HG03135 (cell line): ENCODE measurements around the gene RBMS1.
"Not testable (repeated sequence)": the region's sequence is repeated elsewhere in the genome, so short reads cannot be mapped to it uniquely, and the experiment has no call there.

Experiments used
- ATAC-seq: cut with Tn5 transposase; IDR thresholded peaks from one replicate; pipeline ENCODE4 v1.9.1; 2021; ENCODE audit warnings: mild to moderate bottlenecking, moderate library complexity; ENCODE audit not compliant: unreplicated experiment

RBMS1 gene

DNA sequence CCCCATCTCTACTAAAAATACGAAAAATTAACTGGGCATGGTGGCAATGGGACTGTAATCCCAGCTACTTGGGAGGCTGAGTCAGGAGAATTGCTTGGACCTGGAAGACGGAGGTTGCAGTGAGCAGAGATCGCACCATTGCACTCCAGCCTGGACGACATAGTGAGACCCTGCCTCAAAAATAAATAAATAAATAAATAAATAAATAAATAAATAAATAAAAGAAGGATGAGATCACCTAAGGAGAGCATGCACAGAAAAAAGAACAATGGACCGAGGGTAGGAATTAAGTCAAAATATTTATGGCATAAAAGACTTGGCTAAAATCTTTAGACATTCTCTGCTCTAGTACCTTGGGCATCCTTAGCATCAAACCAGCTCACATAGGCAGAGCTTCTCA, 8.9 kb upstream of the RBMS1 start:
- no peak for ATAC-seq

DNA sequence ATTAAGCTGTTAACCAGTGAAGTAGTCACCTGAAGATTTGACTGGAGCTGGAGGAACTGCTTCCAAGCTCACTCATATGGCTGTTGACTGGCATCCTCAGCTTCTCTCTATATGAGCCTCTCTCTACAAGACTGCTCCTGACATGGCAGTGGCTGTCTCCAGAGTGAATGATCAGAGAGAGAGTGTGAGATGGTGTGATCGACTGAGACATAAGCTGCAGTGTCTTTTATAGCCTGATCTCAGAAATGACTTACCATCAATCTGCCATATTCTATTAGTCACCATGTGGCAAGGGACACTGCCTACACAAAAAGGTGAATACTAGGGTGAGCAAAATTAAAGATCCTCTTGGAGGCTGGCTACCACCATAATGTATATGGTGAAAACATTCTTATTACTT, 7.8 kb upstream of the RBMS1 start:
- ATAC-seq: no peak

DNA sequence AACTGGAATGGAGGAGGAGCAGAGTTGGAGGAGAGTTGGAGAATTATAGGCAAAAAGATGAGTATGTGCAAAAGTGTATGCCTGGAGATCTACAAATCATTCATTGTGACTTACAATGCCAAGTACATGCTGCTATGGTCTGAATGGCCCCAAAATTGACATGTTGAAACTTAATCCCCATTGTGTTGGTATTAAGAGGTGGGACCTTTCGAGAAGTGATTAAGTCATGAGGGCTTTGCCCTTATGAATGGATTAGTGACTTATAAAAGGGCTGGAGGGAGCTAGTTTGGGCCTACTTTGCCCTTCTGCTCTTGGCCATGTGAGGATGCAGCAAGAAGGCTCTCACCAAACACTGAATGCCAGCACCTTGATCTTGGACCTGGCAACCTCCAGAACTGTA, 6.3 kb upstream of the RBMS1 start:
- ATAC-seq: no peak

DNA sequence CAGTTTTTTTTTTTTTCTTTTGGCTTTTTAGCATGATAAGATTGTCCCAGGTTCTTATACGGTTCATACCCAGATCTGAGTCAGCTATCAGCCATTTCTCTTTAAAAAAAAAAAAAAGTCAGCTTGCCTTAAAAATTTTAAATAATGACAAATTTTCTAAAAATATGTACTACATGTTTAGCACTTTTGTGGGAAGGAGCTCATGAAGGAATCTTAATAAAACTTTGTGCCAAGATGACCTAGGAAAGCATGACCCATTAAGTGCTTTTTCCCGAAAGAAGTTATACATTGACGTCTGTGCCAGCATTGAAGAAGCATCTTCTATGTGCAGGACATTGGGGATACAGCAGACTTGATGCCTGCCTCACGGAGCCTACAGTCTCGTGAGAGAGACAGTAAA, 4.5 kb upstream of the RBMS1 start:
- ATAC-seq: no peak

DNA sequence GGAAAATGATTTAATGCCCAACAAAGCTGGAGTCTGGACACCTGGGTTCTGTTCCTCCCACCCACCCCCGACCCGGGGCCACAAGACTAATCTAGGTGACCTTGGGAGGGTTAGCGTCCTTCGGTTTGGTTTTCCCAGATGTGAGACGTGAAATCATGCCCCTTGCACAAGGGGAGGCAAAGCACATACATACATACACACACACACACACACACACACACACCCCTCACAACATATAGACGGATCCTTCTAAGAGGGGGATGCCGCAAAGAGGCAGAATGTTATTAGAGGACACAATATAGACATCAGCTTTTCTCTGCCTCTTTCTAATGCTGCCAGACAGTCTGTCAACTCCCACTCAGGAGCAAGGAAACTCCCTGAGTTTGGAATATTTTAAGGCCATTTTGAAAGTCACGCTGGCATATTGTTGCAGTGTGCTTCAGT, 616 bp upstream of the RBMS1 start:
- ATAC-seq: no peak

DNA sequence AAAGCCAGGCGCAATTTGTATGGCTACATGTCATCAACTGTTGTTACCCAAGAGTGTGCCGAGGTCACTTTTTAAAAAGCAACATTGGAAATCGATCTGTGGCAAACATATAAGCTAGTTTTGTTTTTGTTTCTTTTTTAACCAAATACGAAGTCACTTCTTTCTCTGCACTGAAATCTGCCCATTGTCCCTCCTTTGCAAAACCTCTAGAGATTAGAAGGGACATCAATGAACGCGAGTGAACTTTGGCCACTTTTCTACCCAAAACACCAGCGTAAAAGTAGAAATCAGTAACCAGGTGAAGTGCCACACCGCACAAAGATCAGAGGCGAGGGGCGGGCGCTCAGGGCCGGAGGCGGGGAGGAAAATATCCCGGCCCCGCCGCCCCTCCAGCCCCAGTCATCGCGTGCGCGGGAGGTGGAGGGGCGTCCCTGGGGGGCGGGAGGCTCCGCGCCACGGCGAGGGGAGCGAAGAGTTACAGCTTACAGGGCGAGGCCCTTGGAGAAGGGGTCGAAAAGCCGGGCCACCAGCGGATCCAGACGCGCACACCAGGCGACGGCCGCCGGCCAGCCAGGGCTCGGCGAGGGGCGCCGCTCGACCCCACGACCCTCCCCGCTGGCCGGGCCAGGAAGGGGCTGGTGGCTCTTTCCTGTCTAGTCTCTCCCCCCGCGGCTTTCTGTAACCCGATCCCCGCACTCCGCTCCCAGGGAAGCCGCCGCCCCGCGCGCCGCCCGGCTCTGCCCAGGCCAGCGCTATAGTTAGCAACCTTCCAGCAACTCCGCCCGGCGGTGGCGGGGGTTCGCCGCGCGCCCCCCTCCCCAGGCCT, 993 bp downstream of the RBMS1 start:
- no peak for ATAC-seq

DNA sequence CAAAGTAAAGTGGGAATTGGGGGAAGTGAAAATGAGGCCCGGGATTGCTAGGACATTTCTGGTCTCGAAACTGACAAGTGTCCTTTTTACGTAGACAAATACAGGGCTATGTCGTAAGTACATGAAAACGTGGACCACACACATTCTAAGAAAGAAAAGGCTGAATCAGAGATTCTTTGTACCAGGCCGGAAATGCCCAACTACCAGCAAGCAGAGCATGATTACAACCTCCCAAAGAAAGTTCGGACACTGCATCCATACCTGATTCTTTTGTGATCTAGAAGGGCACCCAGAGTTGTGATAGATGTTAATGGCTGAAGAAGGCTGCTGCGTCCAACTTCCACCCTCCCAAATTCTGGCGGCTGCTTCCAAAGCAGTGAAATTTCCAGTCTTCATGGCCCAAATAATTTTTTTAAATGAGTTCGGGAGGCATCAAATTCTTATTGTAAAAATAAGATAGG, 1.7 kb downstream of the RBMS1 start:
- ATAC-seq: no peak

DNA sequence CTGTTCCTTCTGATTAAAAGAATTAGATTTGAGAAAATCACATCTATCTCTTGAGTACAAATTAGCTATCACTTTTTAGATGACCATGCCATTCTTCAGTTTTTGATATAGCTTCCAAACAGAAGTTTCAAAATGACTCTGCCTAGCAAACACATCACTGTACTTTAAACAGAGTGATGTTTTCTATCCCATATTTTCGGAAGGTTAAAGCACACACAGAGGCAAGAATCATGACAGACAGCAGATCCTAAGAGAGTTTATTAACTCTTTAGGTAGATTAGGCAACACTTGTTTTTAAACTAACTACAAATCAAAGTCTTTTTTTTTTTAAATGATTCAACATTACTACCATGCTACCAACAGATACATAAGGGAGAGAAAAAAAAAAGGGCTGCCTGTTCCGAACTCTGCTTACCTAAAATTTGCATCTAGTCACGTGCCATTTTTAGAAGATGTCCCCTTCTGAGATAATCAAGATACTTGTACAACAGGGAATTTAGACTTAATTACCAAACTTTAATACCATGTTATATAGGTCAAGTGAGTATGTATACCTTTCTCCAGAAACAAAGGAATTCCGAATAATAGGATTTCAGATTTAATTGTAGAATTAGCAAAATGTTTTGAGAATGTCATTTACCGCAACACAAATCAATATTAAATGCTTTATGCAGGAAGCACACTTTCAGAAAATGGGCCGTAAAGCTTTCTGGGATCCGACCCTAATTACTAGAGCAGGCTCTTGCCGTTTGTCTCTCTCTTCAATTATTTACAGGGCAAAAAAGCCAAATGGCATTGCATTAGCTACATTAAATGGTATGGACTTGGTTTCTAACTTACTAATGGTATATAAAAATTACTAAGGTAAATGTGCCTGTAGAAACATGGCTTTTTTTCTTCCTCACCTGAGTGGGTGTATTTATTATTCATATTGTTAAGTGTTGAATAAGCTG, 2.6 kb downstream of the RBMS1 start:
- no peak for ATAC-seq

DNA sequence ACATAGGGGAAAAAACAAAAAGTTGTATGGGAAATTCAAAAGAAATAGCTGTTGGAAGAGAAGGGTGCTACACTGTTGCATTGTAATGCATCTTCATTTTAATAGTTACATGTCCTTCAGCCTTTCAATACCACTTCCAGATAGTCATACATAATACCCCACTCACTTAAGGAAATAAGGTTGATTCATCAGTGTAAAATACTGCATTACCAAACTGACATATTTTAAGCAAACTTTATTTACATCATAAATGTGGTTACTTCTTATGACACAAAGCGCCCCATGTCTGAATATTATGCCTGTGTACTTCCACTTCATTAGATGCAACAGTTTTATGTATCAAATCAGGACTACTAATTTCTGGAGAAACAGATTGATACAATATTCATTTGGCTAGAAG, 4.5 kb downstream of the RBMS1 start:
- no peak for ATAC-seq

DNA sequence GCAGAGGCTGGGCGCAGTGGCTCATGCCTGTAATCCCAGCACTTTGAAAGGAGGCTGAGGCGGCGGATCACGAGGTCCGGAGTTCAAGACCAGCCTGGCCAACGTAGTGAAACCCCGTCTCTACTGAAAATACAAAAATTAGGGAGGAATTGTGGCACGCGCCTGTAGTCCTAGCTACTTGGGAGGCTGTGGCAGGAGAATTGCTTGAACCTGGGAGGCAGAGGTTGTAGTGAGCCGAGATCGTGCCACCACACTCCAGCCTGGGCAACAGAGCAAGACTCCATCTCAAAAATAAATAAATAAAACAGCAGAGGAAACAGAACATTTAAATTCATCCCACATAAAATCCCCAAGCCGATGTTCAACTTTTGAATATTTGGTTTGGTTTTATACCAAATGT, 5.3 kb downstream of the RBMS1 start:
- not testable (repeated sequence) for ATAC-seq

DNA sequence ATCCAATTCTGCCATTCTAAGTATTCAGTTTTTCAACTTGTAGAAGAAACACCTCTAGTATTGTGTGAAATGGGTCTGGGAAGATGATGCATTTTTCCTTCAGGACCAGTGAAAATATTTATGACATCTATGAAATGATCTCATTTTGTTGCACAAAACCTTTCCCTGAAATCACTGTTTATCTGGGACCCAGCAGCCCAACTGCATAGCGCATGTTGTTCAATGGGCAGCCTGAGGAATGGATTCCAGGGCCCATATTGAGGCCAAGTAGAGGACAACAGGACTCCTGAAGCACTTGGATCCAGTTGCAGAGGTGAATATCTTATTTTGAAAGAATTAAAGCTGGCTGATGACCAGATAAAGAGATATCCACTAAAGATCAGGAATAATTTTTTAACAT, 7.3 kb downstream of the RBMS1 start:
- ATAC-seq: no peak

DNA sequence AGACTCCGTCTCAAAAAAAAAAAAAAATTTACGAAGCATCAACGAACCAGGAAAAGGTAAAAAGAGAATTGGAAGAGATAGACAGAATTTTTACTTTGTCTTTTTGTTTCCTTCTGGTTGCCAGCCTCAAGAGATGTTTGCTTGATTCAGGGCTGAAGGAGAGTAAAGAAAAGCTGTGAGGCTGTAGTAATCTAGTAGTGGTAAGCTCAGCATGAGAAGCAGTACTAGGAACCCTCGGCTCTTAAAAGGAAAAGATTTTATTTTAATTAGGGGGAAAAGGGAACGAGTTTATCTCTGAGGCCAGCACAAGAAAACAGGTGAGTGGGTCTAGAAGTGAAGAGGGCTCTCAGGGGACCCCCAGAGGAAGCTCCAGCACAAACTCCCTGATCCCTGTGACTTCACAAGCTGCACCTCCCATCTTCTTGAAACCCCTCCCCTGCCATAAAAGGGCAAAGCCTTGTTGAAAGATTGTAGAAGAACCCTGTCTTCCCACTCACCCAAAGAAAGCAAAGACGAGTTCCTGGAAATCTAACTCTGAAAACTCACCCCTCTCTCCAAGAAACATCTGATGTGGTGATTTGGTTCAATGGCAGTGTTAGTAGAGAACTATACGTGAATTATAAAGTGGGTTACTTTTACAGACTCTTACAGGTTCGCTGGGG, 8.6 kb downstream of the RBMS1 start:
- no peak for ATAC-seq

DNA sequence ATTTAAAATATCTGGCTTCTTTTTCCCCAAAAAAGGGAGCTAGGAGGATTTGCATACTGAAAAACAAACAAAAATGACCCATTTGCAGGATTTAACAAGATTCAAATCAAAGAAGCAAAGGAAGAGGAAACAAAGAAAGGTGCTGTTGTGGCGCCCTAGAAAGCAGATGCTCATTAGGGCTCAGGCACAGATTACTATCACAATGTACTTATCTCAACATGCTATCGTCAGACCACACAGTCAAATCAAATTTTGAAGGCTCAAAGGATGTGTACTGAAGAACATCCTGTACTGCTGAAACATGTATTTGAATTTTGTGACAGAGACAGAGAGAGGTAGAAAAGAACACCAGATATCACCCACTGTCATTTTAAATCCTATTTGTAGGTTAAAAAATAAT, 10.9 kb downstream of the RBMS1 start:
- ATAC-seq: no peak

DNA sequence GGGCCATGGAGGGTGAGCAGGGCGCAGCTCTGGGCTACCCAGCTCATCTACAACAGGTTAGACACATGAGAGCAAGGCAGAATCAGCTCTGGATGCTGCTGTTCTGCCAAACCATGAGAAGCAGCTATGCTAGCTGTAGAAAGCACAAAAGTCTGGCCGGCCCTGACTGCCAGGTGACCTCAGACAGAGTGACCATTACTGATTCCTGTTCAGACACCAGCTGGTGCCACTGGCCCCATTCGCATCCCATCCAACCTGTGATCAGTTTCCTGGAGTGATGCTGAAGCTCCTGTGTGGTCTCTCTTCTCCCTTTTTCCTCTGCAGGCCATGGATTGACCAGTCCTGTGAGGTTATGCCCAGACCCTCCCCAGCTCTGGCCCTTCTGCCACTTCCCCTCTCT, 14.3 kb downstream of the RBMS1 start:
- ATAC-seq: no peak

DNA sequence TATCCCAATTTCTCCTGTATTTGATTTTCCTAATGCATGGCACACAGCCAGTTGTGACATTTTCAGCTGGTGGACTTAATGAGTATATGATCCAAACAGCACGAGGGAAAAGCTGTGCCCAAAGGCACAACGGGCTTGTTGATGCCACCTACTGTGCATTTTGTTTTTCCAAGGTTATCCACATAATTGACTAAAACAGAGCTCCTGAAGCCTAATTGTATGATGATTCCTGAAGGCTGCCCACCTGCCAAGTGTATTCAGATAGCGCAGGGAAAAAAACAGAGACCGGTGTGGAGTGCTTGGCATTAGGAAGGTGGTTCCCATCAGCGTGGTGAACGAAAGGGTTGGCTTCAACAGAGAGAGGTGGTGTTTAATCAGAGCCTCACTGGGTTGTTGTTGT, 14.9 kb downstream of the RBMS1 start:
- no peak for ATAC-seq

DNA sequence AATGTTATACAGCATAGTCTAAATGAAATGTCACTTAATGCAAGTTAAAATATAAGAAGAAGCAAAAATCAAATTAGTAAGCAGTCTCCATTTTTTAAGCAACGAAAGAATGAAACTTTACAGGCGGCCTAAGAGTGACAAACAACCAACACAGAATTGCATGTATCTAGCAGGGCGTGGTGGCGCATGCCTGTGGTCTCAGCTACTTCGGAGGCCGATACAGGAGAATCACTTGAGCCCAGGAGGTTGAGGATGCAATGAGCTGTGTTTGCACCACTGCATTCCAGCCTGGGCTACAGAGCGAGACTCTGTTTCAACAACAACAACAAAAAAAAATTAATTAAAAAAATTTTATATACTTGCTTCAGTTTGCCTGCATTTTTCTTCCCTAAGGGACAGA, 16.6 kb downstream of the RBMS1 start:
- no peak for ATAC-seq

DNA sequence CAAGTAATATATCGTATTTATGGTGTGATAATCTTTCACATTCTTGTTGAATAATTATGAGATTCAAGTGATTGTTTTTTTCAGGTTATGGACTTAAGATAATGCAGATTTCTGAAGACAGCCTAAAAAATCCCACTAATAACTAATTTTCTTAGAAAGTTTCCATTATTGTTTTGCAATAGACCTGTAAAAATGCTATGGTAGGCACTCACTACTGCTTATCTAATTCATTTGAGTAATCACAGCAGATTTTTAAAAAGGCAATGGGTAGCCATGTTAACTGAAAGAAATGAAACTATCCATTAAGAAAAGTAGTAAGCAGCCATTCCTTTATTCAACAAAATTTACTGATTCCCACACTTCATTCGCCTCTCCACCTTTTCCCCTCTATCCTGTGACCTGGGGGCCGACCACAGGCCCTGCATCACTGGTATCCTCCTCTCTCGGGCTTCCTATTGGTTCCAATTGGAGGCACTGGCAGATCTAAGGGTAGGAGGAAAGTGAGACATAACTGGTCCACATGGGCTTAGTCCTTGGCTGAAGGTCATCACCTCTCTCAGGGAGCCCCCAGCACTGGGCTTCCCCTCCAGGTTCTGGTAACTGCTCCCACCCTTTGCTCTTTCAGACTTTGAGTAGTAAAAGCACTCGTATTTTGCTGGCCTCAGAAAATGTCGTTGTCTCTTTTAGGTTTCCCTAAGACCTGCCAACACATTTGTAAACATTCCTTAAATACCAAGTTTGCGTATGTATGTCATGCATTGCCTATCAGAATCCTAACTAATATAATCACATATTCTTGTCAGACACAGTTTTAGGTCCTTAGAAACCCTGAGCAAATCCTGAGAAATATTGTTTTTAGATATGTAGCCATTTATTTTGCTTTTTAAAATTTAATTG, 18.5 kb downstream of the RBMS1 start:
- no peak for ATAC-seq

DNA sequence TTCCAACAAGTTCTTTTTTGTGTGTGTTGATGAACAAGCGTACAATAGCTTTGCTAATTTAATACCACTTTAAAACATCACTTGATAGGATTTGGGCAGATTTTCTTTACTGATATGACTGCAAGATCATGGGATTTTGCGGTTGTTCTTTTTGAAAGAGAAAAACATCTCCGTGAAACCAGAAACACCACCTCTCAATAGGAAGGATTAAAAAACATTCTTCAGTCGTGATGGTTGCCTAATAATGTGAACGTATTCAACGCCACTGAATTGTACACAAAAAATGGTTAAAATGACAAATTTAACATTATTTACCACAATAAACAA, 19.3 kb downstream of the RBMS1 start:
- ATAC-seq: no peak

DNA sequence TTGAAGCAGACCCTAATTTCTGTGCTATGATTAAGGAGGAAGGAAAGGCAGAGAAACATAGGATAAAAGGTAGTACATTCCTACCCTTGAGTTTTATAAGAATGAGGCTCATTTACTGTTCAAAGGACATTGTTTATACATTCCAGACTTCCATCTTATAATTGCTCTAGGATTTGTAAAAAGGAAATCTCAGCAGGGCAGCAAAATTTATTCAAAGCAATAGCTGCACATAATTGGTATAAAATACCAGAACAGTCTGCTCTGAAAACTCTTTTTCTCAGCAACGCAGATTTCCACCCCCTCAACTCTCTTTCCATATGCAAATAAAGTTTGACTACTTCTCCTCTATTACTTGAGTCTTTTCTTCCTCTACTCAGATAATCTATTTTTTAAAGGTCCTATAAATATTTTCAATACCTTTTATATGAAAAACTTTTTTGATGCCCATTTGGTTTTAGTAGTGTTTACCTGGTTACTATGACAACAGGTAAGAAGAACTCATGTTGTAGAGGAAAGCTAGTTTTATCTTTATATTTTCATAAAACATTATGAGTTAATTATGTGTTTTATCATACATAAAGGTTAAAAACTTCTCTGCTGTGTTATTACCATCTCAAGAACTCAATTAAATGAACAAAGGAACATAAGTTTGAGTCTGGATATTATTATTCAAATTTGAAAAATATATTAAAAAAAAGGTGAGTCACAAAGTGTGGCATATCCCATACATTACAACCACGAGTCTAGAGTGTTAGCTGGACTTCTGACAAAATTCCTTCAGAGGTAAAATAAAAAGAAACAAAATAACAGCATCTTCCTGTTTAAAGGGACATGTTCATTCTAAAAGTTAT, 19.9 kb downstream of the RBMS1 start:
- no peak for ATAC-seq

DNA sequence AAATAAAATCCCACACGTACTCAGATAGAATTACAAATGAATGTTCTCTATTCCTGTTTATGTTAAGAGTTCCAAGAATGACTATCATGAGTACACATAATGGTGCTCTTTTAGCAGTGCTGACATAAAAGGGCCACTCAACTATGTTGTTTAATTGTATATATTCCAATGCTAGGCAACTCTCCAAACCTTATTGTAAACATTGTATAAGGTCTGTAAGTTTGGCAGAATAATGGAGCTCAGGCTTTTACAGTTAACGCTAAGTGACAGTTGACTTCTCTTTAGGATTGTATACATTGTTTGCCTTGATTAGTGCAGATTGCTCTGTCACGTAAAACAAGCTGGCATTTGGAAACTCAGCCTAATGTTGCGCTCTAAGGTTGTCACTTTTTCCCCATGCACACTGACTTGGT, 20.8 kb downstream of the RBMS1 start:
- ATAC-seq: no peak
